Thyroid gland (tissue), 4 donors: ENCODE results near the gene IL7R. TPM values are rescaled to one million over a fixed set of nuclear protein-coding genes. Genes with fewer than 3 reads are reported as not detected.

Experiments used
- DNase-seq, 2 donors: peaks; one replicate each; pipeline ENCODE4 v3.0.0-alpha.2; 2019
- H3K27ac ChIP-seq, 3 donors: fragments of 200-600 bp; sonication (generic); 1 replicate in 2 of 3; 2 replicates in 1 of 3; pipeline ENCODE4 v1.5.1; 2016 to 2019; ENCODE audit warnings: mild to moderate bottlenecking in 1 of 3, moderate library complexity in 1 of 3
- H3K27me3 ChIP-seq: fragments of 200-600 bp; sonication (generic); one replicate; pipeline ENCODE4 v1.5.1; 2019
- H3K36me3 ChIP-seq, 2 donors: fragments of 200-600 bp; sonication (generic); one replicate each; pipeline ENCODE4 v1.5.1; 2016 to 2019
- H3K4me1 ChIP-seq, 2 donors: fragments of 200-600 bp; sonication (generic); one replicate each; pipeline ENCODE4 v1.5.1; 2017 to 2019
- H3K4me3 ChIP-seq, 3 donors: fragments of 200-600 bp; sonication (generic); replicated peaks in 1 of 3; 1 replicate in 2 of 3; 2 replicates in 1 of 3; pipeline ENCODE4 v1.5.1; 2016; ENCODE audit warnings: mild to moderate bottlenecking in 1 of 3
- H3K9me3 ChIP-seq: fragments of 200-600 bp; sonication (generic); one replicate; pipeline ENCODE4 v1.5.1; 2017
- CTCF ChIP-seq, 6 experiments: fragments of 200-600 bp in 3 of 6; fragments of 450-650 bp in 3 of 6; sonication (generic) in 3 of 6; IDR thresholded peaks; one replicate each; pipeline ENCODE4 v1.5.1; 2016 to 2019; ENCODE audit warnings: antibody characterized with exemption in 6 of 6, mild to moderate bottlenecking in 2 of 6, inconsistent platforms in 1 of 6, moderate library complexity in 1 of 6
- POLR2A ChIP-seq, 2 donors: fragments of 450-650 bp; IDR thresholded peaks; one replicate each; pipeline ENCODE4 v1.6.1; 2017; ENCODE audit warnings: antibody characterized with exemption in 2 of 2, mild to moderate bottlenecking in 2 of 2, moderate library complexity in 1 of 2
- WGBS, 2 donors: methylation state at CpG; one replicate each; pipeline ENCODE4 v1.1.5; 2017; 5-methylcytosine and 5-hydroxymethylcytosine counted together
- intact Hi-C: fragments of 100-400 bp; cut with DNase I; formaldehyde crosslinking; loops from one replicate; pipeline ENCODE4 v1.15.1; 2023
- total RNA-seq, 4 donors: library from RNA; depleted of rRNA; stranded (reverse); fragments of >200 nt; gene quantifications; one replicate each; pipeline ENCODE4 v1.2.3, GENCODE V29; 2016

IL7R gene
- total RNA-seq, 4 donors from 2014 or later, result 12.7 to 29.0 (median 15.1) TPM

GRCh38 chr5:35876454-35876853, 19.8 kb downstream of the IL7R start:
- H3K27me3 ChIP-seq, result no peaks in the 10 kb centered on the region
- no peak for TF ChIP-seq POLR2A (IDR thresholded peaks at IDR 0.05)
- no peak for TF ChIP-seq CTCF (IDR thresholded peaks at IDR 0.05)
- 96% methylated on average over 2 of the region's 2 CpGs for WGBS, 2 donors
- H3K4me3 ChIP-seq, result no peak overlapping the region
- no peak for DNase-seq
- H3K27ac ChIP-seq, result no peak overlapping the region
- H3K36me3 ChIP-seq, result no peaks in the 10 kb centered on the region
- H3K9me3 ChIP-seq, result no peaks in the 10 kb centered on the region
- intact Hi-C loops, result no loop called here
- no peaks in the 10 kb centered on the region for H3K4me1 ChIP-seq

- no peak overlapping the region for H3K27ac ChIP-seq
- H3K36me3 ChIP-seq, result no peaks in the 10 kb centered on the region
- H3K9me3 ChIP-seq, result no peaks in the 10 kb centered on the region
- WGBS, 2 donors, result 57 to 58% methylated on average over 3 of the region's 3 CpGs
- intact Hi-C loops, result no loop called here
- H3K4me3 ChIP-seq, result no peak overlapping the region
- DNase-seq, result no peak
- no peaks in the 10 kb centered on the region for H3K27me3 ChIP-seq
- TF ChIP-seq POLR2A (IDR thresholded peaks at IDR 0.05), result no peak
- TF ChIP-seq CTCF (IDR thresholded peaks at IDR 0.05), result no peak
- H3K4me1 ChIP-seq, result no peaks in the 10 kb centered on the region
These were observed 20.2 kb downstream of the IL7R start for GRCh38 chr5:35876922-35877321.

- H3K4me3 ChIP-seq, result no peak overlapping the region
- H3K9me3 ChIP-seq, result no peaks in the 10 kb centered on the region
- H3K27me3 ChIP-seq, result no peaks in the 10 kb centered on the region
- no peaks in the 10 kb centered on the region for H3K36me3 ChIP-seq
- intact Hi-C loops, result no loop called here
- TF ChIP-seq POLR2A (IDR thresholded peaks at IDR 0.05) (no peak), CTCF (IDR thresholded peaks at IDR 0.05) (no peak)
- no peaks in the 10 kb centered on the region for H3K4me1 ChIP-seq
- no peak for DNase-seq
- H3K27ac ChIP-seq, result no peak overlapping the region
- 73 to 95% methylated on average over 2 of the region's 2 CpGs for WGBS, 2 donors
These were observed 21.0 kb downstream of the IL7R start for GRCh38 chr5:35877655-35878054.

- Histone ChIP-seq H3K36me3 (no peaks in the 10 kb centered on the region), H3K27me3 (no peaks in the 10 kb centered on the region), H3K27ac (no peak overlapping the region), H3K4me1 (no peaks in the 10 kb centered on the region), H3K9me3 (no peaks in the 10 kb centered on the region), H3K4me3 (no peak overlapping the region)
- no peak for DNase-seq
- TF ChIP-seq POLR2A (IDR thresholded peaks at IDR 0.05) (no peak), CTCF (IDR thresholded peaks at IDR 0.05) (no peak)
- intact Hi-C loops, result no loop called here
These were observed 21.4 kb downstream of the IL7R start for GRCh38 chr5:35878079-35878478.

GRCh38 chr5:35879096-35879495, 22.4 kb downstream of the IL7R start:
- Histone ChIP-seq H3K4me1 (peaks cover 0 to 1% of the 10 kb centered on the region in 2 donors), H3K27ac (no peak overlapping the region), H3K4me3 (no peak overlapping the region), H3K27me3 (no peaks in the 10 kb centered on the region), H3K9me3 (no peaks in the 10 kb centered on the region), H3K36me3 (no peaks in the 10 kb centered on the region)
- 85 to 90% methylated on average over 2 of the region's 2 CpGs for WGBS, 2 donors
- DNase-seq, result no peak
- intact Hi-C loops, result no loop called here
- TF ChIP-seq CTCF (IDR thresholded peaks at IDR 0.05), result no peak
- no peak for TF ChIP-seq POLR2A (IDR thresholded peaks at IDR 0.05)
